Tibial nerve (tissue), 4 donors: ENCODE measurements around the gene VAMP1. TPM values are rescaled to one million over a fixed set of nuclear protein-coding genes. Genes with fewer than 3 reads are reported as not detected.

Experiments
- DNase-seq, 2 donors: peaks; one replicate each; pipeline ENCODE4 v3.0.0-alpha.2; 2019; ENCODE audit warnings: low spot score in 2 of 2
- H3K27ac ChIP-seq, 4 donors: fragments of 200-600 bp; sonication (generic) in 3 of 4; one replicate each; pipeline ENCODE4 v1.5.1; 2017 to 2019; ENCODE audit warnings: mild to moderate bottlenecking in 1 of 4
- H3K27me3 ChIP-seq, 2 donors: fragments of 200-600 bp; sonication (generic) in 1 of 2; one replicate each; pipeline versions ENCODE4 v1.5.1 to v1.6.0; 2017 to 2019
- H3K36me3 ChIP-seq, 3 donors: fragments of 200-600 bp; sonication (generic); one replicate each; pipeline ENCODE4 v1.5.1; 2018 to 2019
- H3K4me1 ChIP-seq, 4 donors: fragments of 200-600 bp; sonication (generic) in 3 of 4; one replicate each; pipeline ENCODE4 v1.5.1; 2017 to 2019
- H3K4me3 ChIP-seq, 4 donors: fragments of 200-600 bp; sonication (generic) in 3 of 4; one replicate each; pipeline ENCODE4 v1.5.1; 2017 to 2019; ENCODE audit warnings: mild to moderate bottlenecking in 1 of 4, moderate library complexity in 1 of 4
- H3K9me3 ChIP-seq, 4 donors: fragments of 200-600 bp; sonication (generic) in 3 of 4; one replicate each; pipeline ENCODE4 v1.5.1; 2017 to 2019
- EP300 ChIP-seq, 2 donors: sonication (generic); formaldehyde crosslinking; IDR thresholded peaks; one replicate each; pipeline ENCODE4 v1.6.1; 2017; ENCODE audit warnings: antibody characterized with exemption in 2 of 2, mild to moderate bottlenecking in 1 of 2
- POLR2A ChIP-seq, 2 donors: fragments of 450-650 bp; IDR thresholded peaks; one replicate each; pipeline ENCODE4 v1.6.1; 2017; ENCODE audit warnings: antibody characterized with exemption in 2 of 2, mild to moderate bottlenecking in 2 of 2, moderate library complexity in 2 of 2
- whole genome bisulfite sequencing, 2 donors: methylation state at CpG; one replicate each; pipeline ENCODE4 v1.1.5; 2018; 5-methylcytosine and 5-hydroxymethylcytosine counted together
- total RNA-seq, 4 donors: library from RNA; depleted of rRNA; stranded (reverse); fragments of >200 nt; gene quantifications; one replicate each; pipeline ENCODE4 v1.1.0, GENCODE V29; 2016
- TF ChIP-seq, protein P1 (sequence below), 5 experiments: fragments of 200-600 bp in 3 of 5; fragments of 450-650 bp in 2 of 5; sonication (generic) in 3 of 5; IDR thresholded peaks; one replicate each; pipeline ENCODE4 v1.5.1; 2016 to 2019; ENCODE audit warnings: antibody characterized with exemption in 5 of 5, mild to moderate bottlenecking in 3 of 5, moderate library complexity in 2 of 5

VAMP1 gene
- total RNA-seq, 4 donors from 2014 or later, result 12.0 to 31.0 (median 19.3) TPM

GRCh38 chr12:6442836-6443235 is 27.6 kb downstream of the VAMP1 start:
- H3K27me3 ChIP-seq, result no peaks in the 10 kb centered on the region
- no peaks in the 10 kb centered on the region for H3K9me3 ChIP-seq
- no peak overlapping the region for H3K4me3 ChIP-seq
- DNase-seq, result no peak
- H3K27ac ChIP-seq, result peak overlapping the region in 1 of 4 donors; percentile 56
- no peak for TF ChIP-seq EP300 (IDR thresholded peaks at IDR 0.05)
- TF ChIP-seq, protein P1, sequence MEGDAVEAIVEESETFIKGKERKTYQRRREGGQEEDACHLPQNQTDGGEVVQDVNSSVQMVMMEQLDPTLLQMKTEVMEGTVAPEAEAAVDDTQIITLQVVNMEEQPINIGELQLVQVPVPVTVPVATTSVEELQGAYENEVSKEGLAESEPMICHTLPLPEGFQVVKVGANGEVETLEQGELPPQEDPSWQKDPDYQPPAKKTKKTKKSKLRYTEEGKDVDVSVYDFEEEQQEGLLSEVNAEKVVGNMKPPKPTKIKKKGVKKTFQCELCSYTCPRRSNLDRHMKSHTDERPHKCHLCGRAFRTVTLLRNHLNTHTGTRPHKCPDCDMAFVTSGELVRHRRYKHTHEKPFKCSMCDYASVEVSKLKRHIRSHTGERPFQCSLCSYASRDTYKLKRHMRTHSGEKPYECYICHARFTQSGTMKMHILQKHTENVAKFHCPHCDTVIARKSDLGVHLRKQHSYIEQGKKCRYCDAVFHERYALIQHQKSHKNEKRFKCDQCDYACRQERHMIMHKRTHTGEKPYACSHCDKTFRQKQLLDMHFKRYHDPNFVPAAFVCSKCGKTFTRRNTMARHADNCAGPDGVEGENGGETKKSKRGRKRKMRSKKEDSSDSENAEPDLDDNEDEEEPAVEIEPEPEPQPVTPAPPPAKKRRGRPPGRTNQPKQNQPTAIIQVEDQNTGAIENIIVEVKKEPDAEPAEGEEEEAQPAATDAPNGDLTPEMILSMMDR (IDR thresholded peaks at IDR 0.05), result no peak
- TF ChIP-seq POLR2A (IDR thresholded peaks at IDR 0.05), result no peak
- H3K4me1 ChIP-seq, result no peaks in the 10 kb centered on the region
- H3K36me3 ChIP-seq, result peaks cover 0 to 84% (median 0%) of the 10 kb centered on the region in 3 donors
- 80% methylated on average over 9 of the region's 9 CpGs for WGBS, 2 donors

DNA sequence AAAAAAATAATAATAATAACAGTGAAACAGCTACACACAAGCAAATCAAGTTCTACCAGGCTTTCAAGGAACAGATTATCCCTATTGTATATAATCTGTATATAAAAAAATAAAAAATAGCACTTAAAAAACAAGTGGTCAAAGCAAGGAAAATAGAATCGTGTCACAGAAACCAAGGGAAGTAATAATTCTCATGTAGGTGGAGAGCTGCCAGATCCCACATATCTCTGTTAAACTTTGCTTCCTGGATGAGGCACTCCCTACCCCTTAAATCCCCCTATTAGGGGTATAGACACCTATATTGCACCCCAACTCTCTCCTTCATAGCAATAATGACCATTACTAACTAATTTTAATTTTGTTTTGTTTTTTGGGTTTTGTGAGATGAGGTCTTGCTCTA is 30.1 kb downstream of the VAMP1 start:
- no peak for TF ChIP-seq POLR2A (IDR thresholded peaks at IDR 0.05)
- TF ChIP-seq, protein P1 (IDR thresholded peaks at IDR 0.05), result no peak
- TF ChIP-seq EP300 (IDR thresholded peaks at IDR 0.05), result no peak
- H3K36me3 ChIP-seq, result peaks cover 0 to 59% (median 0%) of the 10 kb centered on the region in 3 donors
- H3K27me3 ChIP-seq, result no peaks in the 10 kb centered on the region
- no peaks in the 10 kb centered on the region for H3K4me1 ChIP-seq
- WGBS, 2 donors, result 49 to 74% methylated on average over 1 of the region's 1 CpG
- no peak overlapping the region for H3K27ac ChIP-seq
- no peak for DNase-seq
- no peak overlapping the region for H3K4me3 ChIP-seq
- H3K9me3 ChIP-seq, result no peaks in the 10 kb centered on the region

- Histone ChIP-seq H3K4me3 (no peak overlapping the region), H3K4me1 (no peaks in the 10 kb centered on the region), H3K9me3 (no peaks in the 10 kb centered on the region), H3K27ac (no peak overlapping the region), H3K36me3 (peaks cover 0 to 39% (median 0%) of the 10 kb centered on the region in 3 donors), H3K27me3 (no peaks in the 10 kb centered on the region)
- DNase-seq, result no peak
- WGBS, 2 donors, result 87 to 91% methylated on average over 12 of the region's 12 CpGs
- TF ChIP-seq EP300 (IDR thresholded peaks at IDR 0.05) (no peak), POLR2A (IDR thresholded peaks at IDR 0.05) (no peak)
- TF ChIP-seq, protein P1 (IDR thresholded peaks at IDR 0.05), result no peak
Measured at GRCh38 chr12:6438345-6438744, 32.1 kb downstream of the VAMP1 start.

DNA sequence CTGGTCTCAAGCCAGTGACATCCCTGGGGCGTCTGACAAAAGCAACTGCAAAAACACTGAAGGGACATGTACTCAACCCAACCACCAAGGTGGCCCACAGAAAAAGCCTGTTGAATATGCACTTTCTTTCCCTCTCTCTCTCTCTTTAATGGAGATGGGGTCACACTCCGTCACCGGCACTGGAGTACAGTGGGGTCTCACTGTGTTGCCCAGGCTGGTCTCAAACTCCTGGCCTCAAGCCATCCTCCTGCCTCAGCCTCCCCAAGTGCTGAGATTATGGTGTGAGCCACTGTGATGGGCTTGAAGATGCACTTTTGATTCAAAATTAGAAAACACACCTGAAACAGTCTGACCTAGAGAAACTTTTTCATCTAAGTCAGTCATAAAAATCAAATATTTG is 32.9 kb downstream of the VAMP1 start:
- no peaks in the 10 kb centered on the region for H3K27me3 ChIP-seq
- WGBS, 2 donors, result 86% methylated on average over 3 of the region's 3 CpGs
- no peaks in the 10 kb centered on the region for H3K4me1 ChIP-seq
- TF ChIP-seq POLR2A (IDR thresholded peaks at IDR 0.05) (no peak), EP300 (IDR thresholded peaks at IDR 0.05) (no peak)
- TF ChIP-seq, protein P1 (IDR thresholded peaks at IDR 0.05), result no peak
- H3K27ac ChIP-seq, result no peak overlapping the region
- no peak for DNase-seq
- H3K9me3 ChIP-seq, result no peaks in the 10 kb centered on the region
- peaks cover 0 to 31% (median 0%) of the 10 kb centered on the region in 3 donors for H3K36me3 ChIP-seq
- no peak overlapping the region for H3K4me3 ChIP-seq

GRCh38 chr12:6435961-6436715 is 34.3 kb downstream of the VAMP1 start:
- Histone ChIP-seq H3K36me3 (peaks cover 0 to 20% (median 0%) of the 10 kb centered on the region in 3 donors), H3K4me1 (peaks cover 0 to 6% (median 2%) of the 10 kb centered on the region in 4 donors), H3K27me3 (no peaks in the 10 kb centered on the region), H3K4me3 (no peak overlapping the region), H3K9me3 (no peaks in the 10 kb centered on the region), H3K27ac (no peak overlapping the region)
- TF ChIP-seq POLR2A (IDR thresholded peaks at IDR 0.05) (no peak), EP300 (IDR thresholded peaks at IDR 0.05) (no peak)
- TF ChIP-seq, protein P1 (IDR thresholded peaks at IDR 0.05), result no peak
- DNase-seq, result no peak
- WGBS, 2 donors, result 85 to 88% methylated on average over 13 of the region's 13 CpGs
